ENCODE measurements around the gene EIF3F.

Gene EIF3F

GRCh38 chr11:8022876-8023275, 35.7 kb downstream of the EIF3F start:
- peak; percentile 12 for DNase-seq (ENCODE audit: low spot score)

GRCh38 chr11:8023831-8024555, 36.9 kb downstream of the EIF3F start:
- DNase-seq (ENCODE audit: low spot score), result no peak

GRCh38 chr11:8025123-8025522, 38.0 kb downstream of the EIF3F start:
- DNase-seq (ENCODE audit: low spot score), result peak; percentile 1

- DNase-seq (ENCODE audit: low spot score), result no peak
These were observed 38.7 kb downstream of the EIF3F start for GRCh38 chr11:8025816-8026215.

GRCh38 chr11:8026982-8027381, 39.8 kb downstream of the EIF3F start:
- DNase-seq (ENCODE audit: low spot score), result no peak

GRCh38 chr11:8028766-8029165, 41.6 kb downstream of the EIF3F start:
- peak; percentile 1 for DNase-seq (ENCODE audit: low spot score)

GRCh38 chr11:8030526-8031247, 43.5 kb downstream of the EIF3F start:
- DNase-seq (ENCODE audit: low spot score), result peak; percentile 15

- DNase-seq (ENCODE audit: low spot score), result peak; percentile 17
These were observed 44.3 kb downstream of the EIF3F start for GRCh38 chr11:8031248-8032115.

GRCh38 chr11:8032122-8032521, 45.0 kb downstream of the EIF3F start:
- DNase-seq (ENCODE audit: low spot score), result peak; percentile 17

GRCh38 chr11:8032576-8033304, 45.6 kb downstream of the EIF3F start:
- no peak for DNase-seq (ENCODE audit: low spot score)

- DNase-seq (ENCODE audit: low spot score), result peak; percentile 88
These were observed 46.4 kb downstream of the EIF3F start for GRCh38 chr11:8033305-8034105.

- no peak for DNase-seq (ENCODE audit: low spot score)
These were observed 47.0 kb downstream of the EIF3F start for GRCh38 chr11:8034106-8034585.

GRCh38 chr11:8034604-8035190, 47.6 kb downstream of the EIF3F start:
- DNase-seq (ENCODE audit: low spot score), result no peak

GRCh38 chr11:8035200-8035855, 48.2 kb downstream of the EIF3F start:
- DNase-seq (ENCODE audit: low spot score), result no peak

GRCh38 chr11:8036002-8036802, 49.1 kb downstream of the EIF3F start:
- no peak for DNase-seq (ENCODE audit: low spot score)

GRCh38 chr11:8036986-8037385, 49.8 kb downstream of the EIF3F start:
- no peak for DNase-seq (ENCODE audit: low spot score)

- no peak for DNase-seq (ENCODE audit: low spot score)
These were observed 51.3 kb downstream of the EIF3F start for GRCh38 chr11:8038393-8038792.

- no peak for DNase-seq (ENCODE audit: low spot score)
These were observed 51.8 kb downstream of the EIF3F start for GRCh38 chr11:8038811-8039529.
